Lower leg skin (tissue), 3 donors: ENCODE results near the gene RTN4RL2.

Experiments used
- CTCF ChIP-seq, 3 donors: fragments of 450-650 bp; IDR thresholded peaks; one replicate each; pipeline ENCODE4 v1.5.1; 2016; ENCODE audit warnings: antibody characterized with exemption in 3 of 3, mild to moderate bottlenecking in 3 of 3, moderate library complexity in 2 of 3
- POLR2A ChIP-seq, 2 donors: fragments of 450-650 bp; IDR thresholded peaks; one replicate each; pipeline ENCODE4 v1.6.1; 2016 to 2017; ENCODE audit warnings: antibody characterized with exemption in 2 of 2, mild to moderate bottlenecking in 1 of 2, moderate library complexity in 1 of 2

- TF ChIP-seq CTCF (IDR thresholded peaks at IDR 0.05): no peak
- no peak for TF ChIP-seq POLR2A (IDR thresholded peaks at IDR 0.05)
These were observed 15.8 kb upstream of the RTN4RL2 start for GRCh38 chr11:57444362-57445121.
